ENCODE data around the gene RIN3.

DNA sequence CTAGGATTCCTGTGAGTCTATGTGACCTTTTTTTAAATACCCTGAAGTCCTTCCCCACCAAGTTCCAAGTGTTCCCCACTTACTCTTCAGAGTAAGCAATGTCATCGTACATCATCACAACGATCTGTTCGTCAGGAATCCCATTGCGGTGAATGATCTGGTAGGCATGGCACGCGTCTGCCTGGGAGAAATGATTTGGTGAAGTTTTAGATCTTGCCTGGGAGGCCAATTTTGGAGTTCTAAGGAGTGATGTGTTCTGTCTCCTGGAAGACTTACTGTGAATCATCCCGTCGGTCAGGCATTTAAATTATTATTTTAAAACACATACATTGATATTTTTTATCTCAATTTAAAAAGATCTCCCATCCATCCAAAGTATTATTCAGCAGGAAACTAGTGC, 205.1 kb downstream of the RIN3 start:
- TF ChIP-seq, protein P1, sequence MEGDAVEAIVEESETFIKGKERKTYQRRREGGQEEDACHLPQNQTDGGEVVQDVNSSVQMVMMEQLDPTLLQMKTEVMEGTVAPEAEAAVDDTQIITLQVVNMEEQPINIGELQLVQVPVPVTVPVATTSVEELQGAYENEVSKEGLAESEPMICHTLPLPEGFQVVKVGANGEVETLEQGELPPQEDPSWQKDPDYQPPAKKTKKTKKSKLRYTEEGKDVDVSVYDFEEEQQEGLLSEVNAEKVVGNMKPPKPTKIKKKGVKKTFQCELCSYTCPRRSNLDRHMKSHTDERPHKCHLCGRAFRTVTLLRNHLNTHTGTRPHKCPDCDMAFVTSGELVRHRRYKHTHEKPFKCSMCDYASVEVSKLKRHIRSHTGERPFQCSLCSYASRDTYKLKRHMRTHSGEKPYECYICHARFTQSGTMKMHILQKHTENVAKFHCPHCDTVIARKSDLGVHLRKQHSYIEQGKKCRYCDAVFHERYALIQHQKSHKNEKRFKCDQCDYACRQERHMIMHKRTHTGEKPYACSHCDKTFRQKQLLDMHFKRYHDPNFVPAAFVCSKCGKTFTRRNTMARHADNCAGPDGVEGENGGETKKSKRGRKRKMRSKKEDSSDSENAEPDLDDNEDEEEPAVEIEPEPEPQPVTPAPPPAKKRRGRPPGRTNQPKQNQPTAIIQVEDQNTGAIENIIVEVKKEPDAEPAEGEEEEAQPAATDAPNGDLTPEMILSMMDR (IDR thresholded peaks at IDR 0.05), result no peak
- TF ChIP-seq POLR2A (IDR thresholded peaks at IDR 0.05), result no peak

Measured in Peyer's patch (tissue), 4 donors.